ENCODE results near the gene LY86. TPM values are rescaled to one million over a fixed set of nuclear protein-coding genes. Genes with fewer than 3 reads are reported as not detected.

LY86 gene
- total and polyA plus RNA-seq, 3 donors from 2014 or later, result 0.87 to 3.5 (median 1.6) TPM

DNA sequence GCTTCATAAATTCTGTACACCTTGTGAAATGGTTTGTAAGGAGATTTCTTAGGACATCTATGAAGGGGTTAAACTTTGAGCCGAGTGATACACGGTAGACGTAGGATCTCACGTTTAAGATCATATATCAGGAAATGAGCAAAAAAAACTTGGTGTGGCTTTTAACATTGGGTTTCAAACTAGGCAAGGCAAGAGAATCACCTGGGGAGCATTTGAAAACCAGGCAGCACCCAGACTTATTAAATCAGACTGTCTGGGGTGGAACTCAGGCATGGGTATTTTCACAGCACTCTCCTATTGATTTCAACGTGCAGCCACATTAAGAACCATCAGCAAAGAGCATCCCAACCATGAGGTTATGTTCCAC is 26.4 kb downstream of the LY86 start:
- intact Hi-C loops (cut with DNase I; ENCODE audit: low total_unique reads), result no loop called here
- peaks cover 6% of the 10 kb centered on the region for H3K4me1 ChIP-seq

DNA sequence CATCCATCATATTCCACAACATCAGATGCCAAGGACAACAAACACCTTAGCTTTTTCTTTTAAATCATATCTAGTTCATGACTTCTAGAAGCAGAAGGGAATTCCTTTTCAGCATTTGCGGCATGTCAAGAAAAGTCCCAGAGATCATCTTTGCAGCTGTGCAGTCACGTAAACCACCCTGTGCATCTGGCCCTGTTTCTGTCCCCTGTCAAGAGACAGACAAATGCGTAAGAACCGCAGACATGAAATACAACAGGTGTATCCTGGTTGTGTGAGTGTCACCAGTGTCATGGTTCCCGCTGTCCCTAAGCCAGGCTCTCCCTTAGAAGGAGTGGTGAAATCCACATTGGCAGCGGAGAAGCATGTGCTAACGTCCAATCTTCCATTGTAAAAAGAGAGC is 28.1 kb downstream of the LY86 start:
- intact Hi-C loops (cut with DNase I; ENCODE audit: low total_unique reads), result no loop called here
- WGBS, 2 donors, result 90 to 93% methylated on average over 7 of the region's 7 CpGs
- Histone ChIP-seq H3K4me1 (peaks cover 6% of the 10 kb centered on the region), H3K9me3 (no peaks in the 10 kb centered on the region), H3K4me3 (no peak overlapping the region), H3K27ac (no peak overlapping the region), H3K27me3 (no peaks in the 10 kb centered on the region), H3K36me3 (ENCODE audit: low read depth, missing control alignments) (no peaks in the 10 kb centered on the region)
- DNase-seq, result no peak
- TF ChIP-seq POLR2A (IDR thresholded peaks at IDR 0.05), result no peak
- TF ChIP-seq, protein P1, sequence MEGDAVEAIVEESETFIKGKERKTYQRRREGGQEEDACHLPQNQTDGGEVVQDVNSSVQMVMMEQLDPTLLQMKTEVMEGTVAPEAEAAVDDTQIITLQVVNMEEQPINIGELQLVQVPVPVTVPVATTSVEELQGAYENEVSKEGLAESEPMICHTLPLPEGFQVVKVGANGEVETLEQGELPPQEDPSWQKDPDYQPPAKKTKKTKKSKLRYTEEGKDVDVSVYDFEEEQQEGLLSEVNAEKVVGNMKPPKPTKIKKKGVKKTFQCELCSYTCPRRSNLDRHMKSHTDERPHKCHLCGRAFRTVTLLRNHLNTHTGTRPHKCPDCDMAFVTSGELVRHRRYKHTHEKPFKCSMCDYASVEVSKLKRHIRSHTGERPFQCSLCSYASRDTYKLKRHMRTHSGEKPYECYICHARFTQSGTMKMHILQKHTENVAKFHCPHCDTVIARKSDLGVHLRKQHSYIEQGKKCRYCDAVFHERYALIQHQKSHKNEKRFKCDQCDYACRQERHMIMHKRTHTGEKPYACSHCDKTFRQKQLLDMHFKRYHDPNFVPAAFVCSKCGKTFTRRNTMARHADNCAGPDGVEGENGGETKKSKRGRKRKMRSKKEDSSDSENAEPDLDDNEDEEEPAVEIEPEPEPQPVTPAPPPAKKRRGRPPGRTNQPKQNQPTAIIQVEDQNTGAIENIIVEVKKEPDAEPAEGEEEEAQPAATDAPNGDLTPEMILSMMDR (IDR thresholded peaks at IDR 0.05), result no peak

More for the DNA sequence above, 26.4 kb downstream of the LY86 start:
- Histone ChIP-seq H3K27ac (no peak overlapping the region), H3K36me3 (ENCODE audit: low read depth, missing control alignments) (no peaks in the 10 kb centered on the region), H3K9me3 (no peaks in the 10 kb centered on the region), H3K4me3 (no peak overlapping the region), H3K27me3 (no peaks in the 10 kb centered on the region)
- WGBS, 2 donors, result 10 to 22% methylated on average over 5 of the region's 5 CpGs
- no peak for DNase-seq
- TF ChIP-seq, protein P1 (IDR thresholded peaks at IDR 0.05), result no peak
- no peak for TF ChIP-seq POLR2A (IDR thresholded peaks at IDR 0.05)

DNA sequence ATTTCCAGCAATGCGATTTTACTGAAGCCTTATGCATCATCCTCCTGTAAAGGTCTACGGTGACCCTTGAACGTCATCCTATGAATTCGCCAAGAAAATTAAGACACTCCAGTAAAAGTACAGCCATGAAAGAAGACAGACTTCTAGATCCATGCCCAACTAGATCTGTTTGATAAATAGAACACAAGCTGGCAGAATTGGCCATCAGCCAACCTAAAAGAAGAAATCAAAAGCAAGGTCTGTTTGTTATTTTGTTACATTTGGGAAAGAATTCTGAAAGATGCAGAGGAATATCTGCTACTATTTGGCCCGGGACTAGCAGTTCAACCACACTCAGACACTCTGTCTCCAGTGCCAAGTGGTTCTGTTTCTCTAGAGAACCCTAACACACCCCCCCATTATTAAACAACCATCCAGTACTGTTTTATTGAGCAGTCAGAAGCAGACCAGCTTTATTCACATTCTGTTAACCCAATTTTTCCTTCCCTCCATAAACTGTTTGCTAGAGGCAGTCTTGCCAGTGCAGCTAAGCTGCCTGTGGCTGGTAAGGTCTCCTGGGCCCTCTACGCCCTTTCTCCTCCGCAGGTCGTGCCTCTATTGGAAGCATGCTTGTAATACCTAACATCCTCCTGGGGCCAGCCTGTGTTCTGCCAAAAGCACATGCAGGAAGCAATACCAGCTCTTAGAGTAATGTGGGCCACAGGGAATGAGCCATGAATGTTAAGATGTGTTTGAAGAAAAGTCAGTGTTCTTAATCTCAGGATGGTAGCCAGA is 30.7 kb downstream of the LY86 start:
- WGBS, 2 donors, result 54 to 65% methylated on average over 8 of the region's 8 CpGs
- no peak for TF ChIP-seq POLR2A (IDR thresholded peaks at IDR 0.05)
- TF ChIP-seq, protein P1 (IDR thresholded peaks at IDR 0.05), result no peak
- H3K4me1 ChIP-seq, result peaks cover 6% of the 10 kb centered on the region
- no peaks in the 10 kb centered on the region for H3K9me3 ChIP-seq
- H3K36me3 ChIP-seq (ENCODE audit: low read depth, missing control alignments), result no peaks in the 10 kb centered on the region
- no peak overlapping the region for H3K4me3 ChIP-seq
- intact Hi-C loops (cut with DNase I; ENCODE audit: low total_unique reads), result no loop called here
- H3K27me3 ChIP-seq, result no peaks in the 10 kb centered on the region
- no peak overlapping the region for H3K27ac ChIP-seq
- peak; percentile 43 for DNase-seq

DNA sequence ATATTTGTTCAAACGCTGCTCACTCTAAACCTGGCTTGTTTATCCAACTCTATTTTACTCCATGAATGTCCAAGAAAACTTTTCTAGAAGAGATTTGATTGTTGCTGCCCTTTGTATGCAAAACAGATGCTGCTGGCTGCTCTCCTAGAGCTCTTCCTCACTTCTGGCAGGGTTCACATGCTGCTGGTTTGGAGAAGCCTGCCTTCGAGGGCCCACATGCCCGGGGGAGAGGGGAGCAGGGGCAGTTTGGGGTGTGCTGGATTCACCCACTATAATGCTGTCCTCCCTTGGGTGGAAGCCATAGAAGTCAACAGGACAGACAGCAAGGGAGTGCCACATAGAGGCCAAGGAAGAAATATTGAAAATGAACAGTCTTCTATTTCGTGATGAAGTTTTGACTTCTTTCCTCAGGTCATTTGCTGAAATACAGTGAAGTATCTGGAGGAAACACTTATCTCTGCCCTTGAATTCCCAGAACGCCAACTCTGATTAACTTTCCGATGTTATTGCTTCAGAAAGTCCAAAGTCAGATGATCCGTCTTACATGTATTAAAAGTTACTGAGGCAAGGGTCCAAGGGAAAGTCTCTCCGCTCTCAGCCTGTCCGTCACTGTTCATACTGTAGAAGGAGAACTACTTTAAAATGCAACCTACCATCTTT is 32.4 kb downstream of the LY86 start:
- Histone ChIP-seq H3K27me3 (no peaks in the 10 kb centered on the region), H3K27ac (no peak overlapping the region), H3K4me3 (no peak overlapping the region), H3K9me3 (no peaks in the 10 kb centered on the region), H3K36me3 (ENCODE audit: low read depth, missing control alignments) (no peaks in the 10 kb centered on the region), H3K4me1 (peaks cover 6% of the 10 kb centered on the region)
- DNase-seq, result no peak
- TF ChIP-seq, protein P1 (IDR thresholded peaks at IDR 0.05), result no peak
- 65 to 68% methylated on average over 8 to 9 of the region's 9 CpGs for WGBS, 2 donors
- intact Hi-C loops (cut with DNase I; ENCODE audit: low total_unique reads), result no loop called here

Data from testis (tissue), 3 donors.